H1 (cell line): ENCODE results near the gene OR2A42.
"Not testable (repeated sequence)": the region's sequence is repeated elsewhere in the genome, so short reads cannot be mapped to it uniquely, and the experiment has no call there.

ENCODE experiments used
- EP300 ChIP-seq, 2 experiments: IDR thresholded peaks; 1 replicate in 1 of 2; 2 replicates in 1 of 2; pipeline ENCODE4 v1.6.1; 2011 to 2012; ENCODE audit warnings: low read depth in 2 of 2, low read length in 2 of 2, mild to moderate bottlenecking in 2 of 2, borderline replicate concordance in 1 of 2, inconsistent platforms in 1 of 2, moderate library complexity in 1 of 2
- EZH2 ChIP-seq: fragments of 200-600 bp; sonication (generic); IDR thresholded peaks from 2 replicates; pipeline ENCODE4 v1.7.1; 2012; ENCODE audit warnings: low read depth, mild to moderate bottlenecking, moderate library complexity, low read length, inconsistent platforms; ENCODE audit not compliant: severe bottlenecking
- KDM1A ChIP-seq: fragments of 200-600, 300-600 bp; sonication (generic); IDR thresholded peaks from 2 replicates; pipeline ENCODE4 v1.7.1; 2016; ENCODE audit warnings: mild to moderate bottlenecking, low read length, borderline replicate concordance
- NRF1 ChIP-seq: IDR thresholded peaks from 2 replicates; pipeline ENCODE4 v1.6.1; 2011; ENCODE audit warnings: mild to moderate bottlenecking, low read depth, low read length, improper control_type of control experiment
- POLR2A ChIP-seq, 2 experiments: IDR thresholded peaks; 1 replicate in 1 of 2; 2 replicates in 1 of 2; pipeline ENCODE4 v1.6.1; 2011; ENCODE audit warnings: low read depth in 2 of 2, low read length in 2 of 2, mild to moderate bottlenecking in 2 of 2; ENCODE audit errors: control extremely low read depth in 1 of 2
- RFX5 ChIP-seq: IDR thresholded peaks from 2 replicates; pipeline ENCODE4 v1.6.1; 2011; ENCODE audit warnings: low read depth, low read length, improper control_type of control experiment, borderline replicate concordance
- YY1 ChIP-seq: IDR thresholded peaks from 2 replicates; pipeline ENCODE4 v1.6.1; 2011; ENCODE audit warnings: low read depth, mild to moderate bottlenecking, low read length
- TF ChIP-seq, protein P1 (sequence below): IDR thresholded peaks from 2 replicates; pipeline ENCODE4 v1.6.1; 2012; ENCODE audit warnings: inconsistent platforms
- TF ChIP-seq, protein P2 (sequence below), 3 experiments: IDR thresholded peaks; 1 replicate in 2 of 3; 2 replicates in 1 of 3; pipeline versions ENCODE4 v1.5.1 to v1.6.1; 2011; ENCODE audit warnings: low read length in 3 of 3, mild to moderate bottlenecking in 3 of 3, inconsistent platforms in 2 of 3, low read depth in 1 of 3, moderate library complexity in 1 of 3; ENCODE audit not compliant: insufficient read depth in 1 of 3; ENCODE audit errors: control extremely low read depth in 1 of 3

- not testable (repeated sequence) for TF ChIP-seq RFX5; EP300 (IDR thresholded peaks at IDR 0.05; ENCODE audit: borderline replicate concordance in 1 of 2, low read depth in 2 of 2, low read length in 2 of 2); EZH2; YY1; KDM1A; POLR2A (IDR thresholded peaks at IDR 0.05; ENCODE audit: control extremely low read depth in 1 of 2, low read depth in 2 of 2, low read length in 2 of 2); NRF1
- TF ChIP-seq, protein P1, sequence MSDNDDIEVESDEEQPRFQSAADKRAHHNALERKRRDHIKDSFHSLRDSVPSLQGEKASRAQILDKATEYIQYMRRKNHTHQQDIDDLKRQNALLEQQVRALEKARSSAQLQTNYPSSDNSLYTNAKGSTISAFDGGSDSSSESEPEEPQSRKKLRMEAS: not testable (repeated sequence)
- TF ChIP-seq, protein P2, sequence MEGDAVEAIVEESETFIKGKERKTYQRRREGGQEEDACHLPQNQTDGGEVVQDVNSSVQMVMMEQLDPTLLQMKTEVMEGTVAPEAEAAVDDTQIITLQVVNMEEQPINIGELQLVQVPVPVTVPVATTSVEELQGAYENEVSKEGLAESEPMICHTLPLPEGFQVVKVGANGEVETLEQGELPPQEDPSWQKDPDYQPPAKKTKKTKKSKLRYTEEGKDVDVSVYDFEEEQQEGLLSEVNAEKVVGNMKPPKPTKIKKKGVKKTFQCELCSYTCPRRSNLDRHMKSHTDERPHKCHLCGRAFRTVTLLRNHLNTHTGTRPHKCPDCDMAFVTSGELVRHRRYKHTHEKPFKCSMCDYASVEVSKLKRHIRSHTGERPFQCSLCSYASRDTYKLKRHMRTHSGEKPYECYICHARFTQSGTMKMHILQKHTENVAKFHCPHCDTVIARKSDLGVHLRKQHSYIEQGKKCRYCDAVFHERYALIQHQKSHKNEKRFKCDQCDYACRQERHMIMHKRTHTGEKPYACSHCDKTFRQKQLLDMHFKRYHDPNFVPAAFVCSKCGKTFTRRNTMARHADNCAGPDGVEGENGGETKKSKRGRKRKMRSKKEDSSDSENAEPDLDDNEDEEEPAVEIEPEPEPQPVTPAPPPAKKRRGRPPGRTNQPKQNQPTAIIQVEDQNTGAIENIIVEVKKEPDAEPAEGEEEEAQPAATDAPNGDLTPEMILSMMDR (IDR thresholded peaks at IDR 0.05; ENCODE audit: control extremely low read depth in 1 of 3, insufficient read depth in 1 of 3, low read depth in 1 of 3, low read length in 3 of 3): not testable (repeated sequence)
Observed at GRCh38 chr7:144264692-144265091, 25.3 kb upstream of the OR2A42 start, which contains the start of gene OR2A7.
